ENCODE results near the gene TACC2. TPM values are rescaled to one million over a fixed set of nuclear protein-coding genes. Genes with fewer than 3 reads are reported as not detected.

Gene TACC2
- total and polyA plus RNA-seq, 9 of the 15 experiments (the other 6 are each of a cell fraction or from before 2014, with no cell fraction given) = under 0.01 to 0.35 (median 0.03) TPM; not detected in 6

- no peak for FAIRE-seq
- no TSS peak for BruUV-seq (replicated peaks)
- H3K27me3 ChIP-seq (ENCODE audit: control insufficient read depth in 2 of 2, insufficient read depth in 2 of 2, low read length in 2 of 2) = peaks cover 2 to 13% of the 10 kb centered on the region in 2 experiments; a peak in 3 of 5 replicates
- ChIA-PET POLR2A (no interaction called here), CTCF (ENCODE audit: low intra/inter-chr PET ratio) (no interaction called here)
- intact Hi-C loops (cut with micrococcal nuclease) = loop anchor here (10.0 kb wide), 1 partner anchor 60 kb away; no protein-coding TSS in a partner anchor
- no peaks in the 10 kb centered on the region for H3K9me1 ChIP-seq (ENCODE audit: control insufficient read depth, insufficient read depth, low read length)
- no peak for DNase-seq (ENCODE audit: extremely low read depth in 1 of 4, low spot score in 3 of 4)
- WGBS (ENCODE audit: insufficient coverage, low coverage, missing lambda C conversion rate) = 0% methylated on average over 3 of the region's 5 CpGs
- TF ChIP-seq CC2D1A (IDR thresholded peaks at IDR 0.05) (no peak), TAF15 (IDR thresholded peaks at IDR 0.05; ENCODE audit: low read depth, low read length) (no peak)
- no peaks in the 10 kb centered on the region; a peak in 1 of 5 replicates for H3K4me1 ChIP-seq (replicated peaks in 1 of 2; ENCODE audit: control insufficient read depth in 2 of 2, insufficient read depth in 2 of 2, low read length in 2 of 2)
- no peak overlapping the region for H3K27ac ChIP-seq (ENCODE audit: extremely low read depth, low read depth, low read length)
- no peaks in the 10 kb centered on the region for H3K36me3 ChIP-seq (ENCODE audit: control insufficient read depth, insufficient read depth, low read length)
- H2AFZ ChIP-seq (ENCODE audit: low read depth, low read length) = no peak overlapping the region
- H3K4me2 ChIP-seq (ENCODE audit: insufficient read depth, low read length) = no peak overlapping the region
- H3K9me3 ChIP-seq (replicated peaks; ENCODE audit: control insufficient read depth, insufficient read depth, low read depth, low read length) = no peaks in the 10 kb centered on the region
- no peak overlapping the region for H3K4me3 ChIP-seq
- no peaks in the 10 kb centered on the region for H3K79me2 ChIP-seq (ENCODE audit: control insufficient read depth, insufficient read depth, low read length)
- in situ Hi-C loops (cut with MboI) = no loop called here
- no peaks in the 10 kb centered on the region for H4K20me1 ChIP-seq (replicated peaks; ENCODE audit: control insufficient read depth, insufficient read depth, low read length)
- ATAC-seq = no peak
- H3K9ac ChIP-seq (ENCODE audit: insufficient read depth in 1 of 2, low read depth in 2 of 2, low read length in 2 of 2) = no peak overlapping the region
Measured at GRCh38 chr10:122055252-122055651, 66.3 kb downstream of the TACC2 start.

GRCh38 chr10:122056431-122057094 lies 67.6 kb downstream of the TACC2 start:
- H3K4me3 ChIP-seq = no peak overlapping the region
- no peak for FAIRE-seq
- DNase-seq (ENCODE audit: extremely low read depth in 1 of 4, low spot score in 3 of 4) = no peak
- 4% methylated on average over 7 of the region's 8 CpGs for WGBS (ENCODE audit: insufficient coverage, low coverage, missing lambda C conversion rate)
- H3K4me2 ChIP-seq (ENCODE audit: insufficient read depth, low read length) = no peak overlapping the region
- ATAC-seq = no peak
- no TSS peak for BruUV-seq (replicated peaks)
- peak; percentile 24; the same call in 1 of the 2 replicates for TF ChIP-seq ATF3 (IDR thresholded peaks at IDR 0.05)
- no peak for TF ChIP-seq ATF3 (CRISPR knock-in tag; conservative IDR thresholded peaks at IDR 0.05)
- TF ChIP-seq PKNOX1 (IDR thresholded peaks at IDR 0.05) = peak; percentile 45; the same call in 1 of the 2 replicates
- TF ChIP-seq FOSL1 (tag; conservative IDR thresholded peaks at IDR 0.05) = peak; percentile 66
- no peak for TF ChIP-seq ZNF224 (CRISPR knock-in tag; IDR thresholded peaks at IDR 0.05)
- TF ChIP-seq JUND (IDR thresholded peaks at IDR 0.05; ENCODE audit: borderline replicate concordance, low read depth, low read length) = peak; percentile 27; the same call in 1 of the 2 replicates
- TF ChIP-seq JUND (tag; IDR thresholded peaks at IDR 0.05; ENCODE audit: borderline replicate concordance, low read depth, low read length) = no peak
- CTCF ChIA-PET (ENCODE audit: low intra/inter-chr PET ratio) = no interaction called here
- intact Hi-C loops (cut with micrococcal nuclease) (loop anchor here (10.0 kb wide), 1 partner anchor 58 kb away; no protein-coding TSS in a partner anchor), in situ Hi-C loops (cut with MboI) (no loop called here)
- no peak overlapping the region for H3K27ac ChIP-seq (ENCODE audit: extremely low read depth, low read depth, low read length)
- H3K36me3 ChIP-seq (ENCODE audit: control insufficient read depth, insufficient read depth, low read length) = no peaks in the 10 kb centered on the region
- H4K20me1 ChIP-seq (replicated peaks; ENCODE audit: control insufficient read depth, insufficient read depth, low read length) = no peaks in the 10 kb centered on the region
- H3K4me1 ChIP-seq (replicated peaks in 1 of 2; ENCODE audit: control insufficient read depth in 2 of 2, insufficient read depth in 2 of 2, low read length in 2 of 2) = no peaks in the 10 kb centered on the region; a peak in 1 of 5 replicates
- no peak overlapping the region for H3K9ac ChIP-seq (ENCODE audit: insufficient read depth in 1 of 2, low read depth in 2 of 2, low read length in 2 of 2)
- no peaks in the 10 kb centered on the region for H3K9me1 ChIP-seq (ENCODE audit: control insufficient read depth, insufficient read depth, low read length)
- H2AFZ ChIP-seq (ENCODE audit: low read depth, low read length) = no peak overlapping the region
- H3K9me3 ChIP-seq (replicated peaks; ENCODE audit: control insufficient read depth, insufficient read depth, low read depth, low read length) = no peaks in the 10 kb centered on the region
- H3K27me3 ChIP-seq (ENCODE audit: control insufficient read depth in 2 of 2, insufficient read depth in 2 of 2, low read length in 2 of 2) = peaks cover 2 to 10% of the 10 kb centered on the region in 2 experiments; a peak in 2 of 5 replicates
- no peaks in the 10 kb centered on the region for H3K79me2 ChIP-seq (ENCODE audit: control insufficient read depth, insufficient read depth, low read length)
- POLR2A ChIA-PET = interaction anchor here (0.7 kb wide), 1 partner anchor 85 kb away, joined by 3 read pairs; no protein-coding TSS in a partner anchor
